ENCODE data around the gene USP7.

The USP7 gene

GRCh38 chr16:8958344-8959167 is 5.2 kb downstream of the USP7 start:
- no peak for TF ChIP-seq CTCF (IDR thresholded peaks at IDR 0.05; ENCODE audit: low read depth, low read length, missing control alignments)
- peak overlapping the region; percentile 23 for H3K4me3 ChIP-seq (replicated peaks; ENCODE audit: low read depth, low read length)
- no peak for DNase-seq (ENCODE audit: extremely low read depth, low read depth)

- TF ChIP-seq CTCF (IDR thresholded peaks at IDR 0.05; ENCODE audit: low read depth, low read length, missing control alignments): no peak
- peak overlapping the region; percentile 23 for H3K4me3 ChIP-seq (replicated peaks; ENCODE audit: low read depth, low read length)
- DNase-seq (ENCODE audit: extremely low read depth, low read depth): no peak
Measured at GRCh38 chr16:8957509-8958157, 6.1 kb downstream of the USP7 start.

GRCh38 chr16:8957063-8957397 is 6.7 kb downstream of the USP7 start:
- no peak for DNase-seq (ENCODE audit: extremely low read depth, low read depth)
- H3K4me3 ChIP-seq (replicated peaks; ENCODE audit: low read depth, low read length): no peak overlapping the region
- TF ChIP-seq CTCF (IDR thresholded peaks at IDR 0.05; ENCODE audit: low read depth, low read length, missing control alignments): no peak

- H3K4me3 ChIP-seq (replicated peaks; ENCODE audit: low read depth, low read length): no peak overlapping the region
- DNase-seq (ENCODE audit: extremely low read depth, low read depth): no peak
- TF ChIP-seq CTCF (IDR thresholded peaks at IDR 0.05; ENCODE audit: low read depth, low read length, missing control alignments): no peak
Measured at GRCh38 chr16:8956265-8957062, 7.2 kb downstream of the USP7 start.

- DNase-seq (ENCODE audit: extremely low read depth, low read depth): no peak
- TF ChIP-seq CTCF (IDR thresholded peaks at IDR 0.05; ENCODE audit: low read depth, low read length, missing control alignments): no peak
Measured at GRCh38 chr16:8955828-8956227, 7.9 kb downstream of the USP7 start.

GRCh38 chr16:8953064-8953463 is 10.6 kb downstream of the USP7 start:
- no peak for TF ChIP-seq CTCF (IDR thresholded peaks at IDR 0.05; ENCODE audit: low read depth, low read length, missing control alignments)
- DNase-seq (ENCODE audit: extremely low read depth, low read depth): no peak
- no peak overlapping the region for H3K4me3 ChIP-seq (replicated peaks; ENCODE audit: low read depth, low read length)

More at GRCh38 chr16:8955828-8956227, 7.9 kb downstream of the USP7 start:
- H3K4me3 ChIP-seq (replicated peaks; ENCODE audit: low read depth, low read length): no peak overlapping the region
